Adipocyte (in vitro differentiated cells): ENCODE measurements around the gene STX4.
A peak's percentile ranks its signal among the peaks of the same experiment; 100 is the strongest.
"Not testable (repeated sequence)": the region's sequence is repeated elsewhere in the genome, so short reads cannot be mapped to it uniquely, and the experiment has no call there.

Experiments used
- DNase-seq: peaks from one replicate; pipeline ENCODE4 v3.0.0-alpha.2; 2015; ENCODE audit warnings: low read depth
- H3K27me3 ChIP-seq: replicated peaks from 2 replicates; pipeline ENCODE4 v1.7.0; 2013; ENCODE audit warnings: mild to moderate bottlenecking, low read length, moderate library complexity; ENCODE audit not compliant: control insufficient read depth, insufficient read depth
- H3K36me3 ChIP-seq: 2 replicates; pipeline ENCODE4 v1.7.0; 2013; ENCODE audit warnings: low read length, mild to moderate bottlenecking, moderate library complexity; ENCODE audit not compliant: control insufficient read depth, insufficient read depth, severe bottlenecking
- H3K4me1 ChIP-seq: 2 replicates; pipeline ENCODE4 v1.7.0; 2013; ENCODE audit warnings: mild to moderate bottlenecking, low read length, moderate library complexity; ENCODE audit not compliant: control insufficient read depth, insufficient read depth
- H3K4me3 ChIP-seq: 2 replicates; pipeline ENCODE4 v1.7.0; 2013; ENCODE audit warnings: mild to moderate bottlenecking, low read length, moderate library complexity
- H3K9ac ChIP-seq: 2 replicates; pipeline ENCODE4 v1.7.0; 2013; ENCODE audit warnings: mild to moderate bottlenecking, low read length, moderate library complexity
- H3K9me3 ChIP-seq: 2 replicates; pipeline ENCODE4 v1.7.0; 2013; ENCODE audit warnings: mild to moderate bottlenecking, low read length, moderate library complexity; ENCODE audit not compliant: control insufficient read depth

STX4 gene

GRCh38 chr16:31009894-31010584, 23.3 kb upstream of the STX4 start:
- no peak overlapping the region for H3K4me3 ChIP-seq
- H3K9me3 ChIP-seq = no peaks in the 10 kb centered on the region
- peaks cover 19% of the 10 kb centered on the region for H3K27me3 ChIP-seq
- H3K4me1 ChIP-seq = no peaks in the 10 kb centered on the region
- DNase-seq = no peak
- H3K36me3 ChIP-seq = no peaks in the 10 kb centered on the region
- H3K9ac ChIP-seq = no peak overlapping the region

GRCh38 chr16:31010585-31011325, 22.6 kb upstream of the STX4 start, which contains the start of gene STX1B:
Gene STX1B, minus strand, starts transcription at chr16:31010638. Its CDS starts 242 bp downstream, at chr16:31010396.
- Histone ChIP-seq H3K36me3 (no peaks in the 10 kb centered on the region), H3K9me3 (no peaks in the 10 kb centered on the region), H3K4me1 (no peaks in the 10 kb centered on the region), H3K4me3 (no peak within 1 kb of the TSS), H3K9ac (no peak within 1 kb of the TSS), H3K27me3 (peaks cover 19% of the 10 kb centered on the region)
- DNase-seq = peak; percentile 70

GRCh38 chr16:31011815-31012214, 21.5 kb upstream of the STX4 start:
- peaks cover 19% of the 10 kb centered on the region for H3K27me3 ChIP-seq
- not testable (repeated sequence) for H3K4me1 ChIP-seq, DNase-seq, H3K4me3 ChIP-seq, H3K9me3 ChIP-seq, H3K9ac ChIP-seq, H3K36me3 ChIP-seq

DNA sequence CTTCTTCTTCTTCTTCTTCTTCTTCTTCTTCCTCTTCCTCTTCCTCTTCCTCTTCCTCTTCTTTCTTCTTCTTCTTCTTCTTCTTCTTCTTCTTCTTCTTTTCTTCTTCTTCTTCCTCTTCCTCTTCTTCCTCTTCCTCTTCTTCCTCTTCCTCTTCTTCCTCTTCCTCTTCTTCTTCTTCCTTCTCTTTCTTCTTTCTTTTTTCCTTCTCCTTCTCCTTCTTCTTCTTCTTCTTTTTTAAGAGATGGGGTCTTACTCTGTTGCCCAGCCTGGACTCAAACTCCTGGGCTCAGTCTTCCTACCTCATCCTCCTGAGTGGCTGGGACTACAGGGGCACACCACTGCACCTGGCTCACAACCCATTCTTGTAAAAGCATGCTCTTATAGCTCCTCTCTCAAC, 20.1 kb upstream of the STX4 start:
- H3K9ac ChIP-seq, H3K36me3 ChIP-seq, DNase-seq, H3K9me3 ChIP-seq, H3K4me1 ChIP-seq, H3K4me3 ChIP-seq: not testable (repeated sequence)
- H3K27me3 ChIP-seq = peaks cover 19% of the 10 kb centered on the region

GRCh38 chr16:31016018-31016417, 17.3 kb upstream of the STX4 start:
- peaks cover 16% of the 10 kb centered on the region for H3K27me3 ChIP-seq
- no peak overlapping the region for H3K4me3 ChIP-seq
- H3K9ac ChIP-seq = no peak overlapping the region
- no peak for DNase-seq
- no peaks in the 10 kb centered on the region for H3K36me3 ChIP-seq
- H3K9me3 ChIP-seq = no peaks in the 10 kb centered on the region
- H3K4me1 ChIP-seq = no peaks in the 10 kb centered on the region

- not testable (repeated sequence) for H3K27me3 ChIP-seq, H3K4me1 ChIP-seq, H3K9me3 ChIP-seq, H3K9ac ChIP-seq, H3K36me3 ChIP-seq, H3K4me3 ChIP-seq, DNase-seq
These were observed 15.6 kb upstream of the STX4 start for GRCh38 chr16:31017756-31018155.

GRCh38 chr16:31020536-31020935, 12.8 kb upstream of the STX4 start:
- Histone ChIP-seq H3K4me3 (no peak overlapping the region), H3K9me3 (no peaks in the 10 kb centered on the region), H3K4me1 (no peaks in the 10 kb centered on the region), H3K9ac (no peak overlapping the region), H3K27me3 (no peaks in the 10 kb centered on the region), H3K36me3 (no peaks in the 10 kb centered on the region)
- DNase-seq = no peak

GRCh38 chr16:31022544-31023251, 10.7 kb upstream of the STX4 start:
- Histone ChIP-seq H3K4me3 (no peak overlapping the region), H3K9ac (no peak overlapping the region), H3K27me3 (no peaks in the 10 kb centered on the region), H3K4me1 (no peaks in the 10 kb centered on the region), H3K9me3 (no peaks in the 10 kb centered on the region), H3K36me3 (no peaks in the 10 kb centered on the region)
- DNase-seq = no peak

DNA sequence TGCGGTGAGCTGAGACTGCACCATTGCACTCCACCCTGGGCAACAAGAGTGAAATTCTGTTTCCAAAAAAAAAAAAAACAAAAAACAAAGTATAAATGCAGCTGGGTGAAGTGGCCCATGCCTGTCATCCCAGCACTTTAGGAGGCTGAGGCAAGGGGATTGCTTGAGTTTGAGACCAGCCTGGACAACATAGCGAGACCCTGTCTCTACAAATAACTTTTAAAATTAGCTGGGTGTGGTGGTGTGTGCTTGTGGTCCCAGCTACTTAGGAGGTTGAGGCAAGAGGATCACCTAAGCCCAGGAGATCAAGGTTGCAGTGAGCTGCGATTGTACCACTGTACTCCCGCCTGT, 10.1 kb upstream of the STX4 start:
- no peak overlapping the region for H3K4me3 ChIP-seq
- no peaks in the 10 kb centered on the region for H3K9me3 ChIP-seq
- no peak overlapping the region for H3K9ac ChIP-seq
- no peaks in the 10 kb centered on the region for H3K27me3 ChIP-seq
- DNase-seq = no peak
- H3K36me3 ChIP-seq = no peaks in the 10 kb centered on the region
- H3K4me1 ChIP-seq = no peaks in the 10 kb centered on the region

GRCh38 chr16:31023627-31024226, 9.6 kb upstream of the STX4 start:
- no peak overlapping the region for H3K9ac ChIP-seq

DNA sequence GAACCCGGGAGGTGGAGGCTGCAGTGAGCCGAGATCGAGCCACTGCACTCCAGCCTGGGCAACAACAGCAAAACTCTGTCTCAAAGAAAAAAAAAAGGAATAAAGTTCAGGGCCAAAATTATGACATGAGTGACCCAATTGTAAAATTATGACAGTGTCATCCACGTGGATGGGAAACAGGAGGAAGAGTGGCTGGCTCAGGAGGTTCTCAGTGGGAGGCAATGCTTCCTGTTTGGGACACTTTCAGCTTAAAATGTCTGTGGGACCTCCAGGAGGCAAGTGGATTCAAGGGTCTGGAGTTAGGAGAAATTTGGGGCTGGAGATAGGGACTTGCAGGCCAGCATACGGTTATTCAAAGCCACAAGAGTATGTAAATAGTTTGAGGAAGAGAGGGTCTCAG, 8.0 kb upstream of the STX4 start:
- H3K9me3 ChIP-seq = no peaks in the 10 kb centered on the region
- no peak overlapping the region for H3K9ac ChIP-seq
- no peak for DNase-seq
- no peaks in the 10 kb centered on the region for H3K27me3 ChIP-seq
- H3K4me1 ChIP-seq = no peaks in the 10 kb centered on the region
- no peaks in the 10 kb centered on the region for H3K36me3 ChIP-seq
- H3K4me3 ChIP-seq = no peak overlapping the region

More at GRCh38 chr16:31023627-31024226, 9.6 kb upstream of the STX4 start:
- H3K27me3 ChIP-seq = no peaks in the 10 kb centered on the region
- no peak overlapping the region for H3K4me3 ChIP-seq
- no peaks in the 10 kb centered on the region for H3K36me3 ChIP-seq
- no peaks in the 10 kb centered on the region for H3K4me1 ChIP-seq
- DNase-seq = no peak
- no peaks in the 10 kb centered on the region for H3K9me3 ChIP-seq
